GM19025 (cell line): Measurements from ENCODE around the gene FBN2.

Source experiments
- ATAC-seq: cut with Tn5 transposase; IDR thresholded peaks from one replicate; pipeline ENCODE4 v1.9.1; 2021; ENCODE audit warnings: mild to moderate bottlenecking, low read depth, moderate library complexity; ENCODE audit not compliant: unreplicated experiment

The FBN2 gene

GRCh38 chr5:128538000-128538249, at the start of gene FBN2:
Gene FBN2, minus strand, starts transcription at chr5:128538245. Its CDS starts 642 bp downstream, at chr5:128537603.
- no peak for ATAC-seq

GRCh38 chr5:128587275-128587674, 49.2 kb upstream of the FBN2 start:
- no peak for ATAC-seq

- no peak for ATAC-seq
Observed at GRCh38 chr5:128586848-128587247, 48.8 kb upstream of the FBN2 start.

GRCh38 chr5:128579639-128580038, 41.6 kb upstream of the FBN2 start:
- ATAC-seq = no peak

GRCh38 chr5:128579093-128579492, 41.0 kb upstream of the FBN2 start:
- no peak for ATAC-seq

GRCh38 chr5:128574041-128574440, 36.0 kb upstream of the FBN2 start:
- no peak for ATAC-seq

GRCh38 chr5:128572930-128573319, 34.9 kb upstream of the FBN2 start:
- ATAC-seq = no peak

- no peak for ATAC-seq
Observed at GRCh38 chr5:128572051-128572929, 34.2 kb upstream of the FBN2 start.

- ATAC-seq = no peak
Observed at GRCh38 chr5:128566178-128566577, 28.1 kb upstream of the FBN2 start.

GRCh38 chr5:128559300-128560297, 21.6 kb upstream of the FBN2 start:
- ATAC-seq = no peak

- ATAC-seq = no peak
Observed at GRCh38 chr5:128553747-128554146, 15.7 kb upstream of the FBN2 start.

- ATAC-seq = no peak
Observed at GRCh38 chr5:128551476-128551875, 13.4 kb upstream of the FBN2 start.

- no peak for ATAC-seq
Observed at GRCh38 chr5:128549496-128549895, 11.5 kb upstream of the FBN2 start.

GRCh38 chr5:128546658-128547281, 8.7 kb upstream of the FBN2 start:
- ATAC-seq = no peak

- no peak for ATAC-seq
Observed at GRCh38 chr5:128541385-128541784, 3.3 kb upstream of the FBN2 start.

GRCh38 chr5:128539038-128539429, 989 bp upstream of the FBN2 start:
- ATAC-seq = no peak

- ATAC-seq = no peak
Observed at GRCh38 chr5:128538250-128539037, 399 bp upstream of the FBN2 start.

- ATAC-seq = no peak
Observed at GRCh38 chr5:128537221-128537999, 635 bp downstream of the FBN2 start.
